GM23338 (cell line): ENCODE measurements around the gene PRR14L.
A peak's percentile ranks its signal among the peaks of the same experiment; 100 is the strongest.

Experiments used
- CREB1 ChIP-seq: fragments of 250-450 bp; sonication (Bioruptor Pico); IDR thresholded peaks from 2 replicates; pipeline ENCODE4 v1.5.0; 2020; ENCODE audit warnings: low read depth, mild to moderate bottlenecking, moderate library complexity
- EZH2 ChIP-seq: fragments of 200-600 bp; sonication (generic); IDR thresholded peaks from one replicate; pipeline ENCODE4 v1.8.0; 2017; ENCODE audit warnings: antibody characterized with exemption, mild to moderate bottlenecking, low read depth; ENCODE audit not compliant: unreplicated experiment
- EZH2phosphoT487 ChIP-seq: fragments of 200-600 bp; sonication (generic); IDR thresholded peaks from one replicate; pipeline ENCODE4 v1.8.1; 2018; ENCODE audit warnings: antibody characterized with exemption; ENCODE audit not compliant: unreplicated experiment
- JUNB ChIP-seq: IDR thresholded peaks from one replicate; pipeline ENCODE4 v1.6.1; 2016; ENCODE audit warnings: antibody characterized with exemption; ENCODE audit not compliant: unreplicated experiment
- POLR2AphosphoS5 ChIP-seq: IDR thresholded peaks from 2 replicates; pipeline ENCODE4 v1.6.1; 2016; ENCODE audit warnings: antibody characterized with exemption, low read depth
- ZNF331 ChIP-seq: fragments of 250-450 bp; sonication (Bioruptor Pico); IDR thresholded peaks from 2 replicates; pipeline ENCODE4 v1.5.0; 2020; ENCODE audit warnings: low read depth, mild to moderate bottlenecking, moderate library complexity
- TF ChIP-seq, protein P1 (sequence below), 2 experiments: fragments of 200-600 bp in 1 of 2; sonication (generic) in 1 of 2; conservative IDR thresholded peaks; 2 replicates each; pipeline versions ENCODE4 v1.5.1 to v1.6.1; 2016 to 2017; ENCODE audit warnings: antibody characterized with exemption in 2 of 2, low read depth in 2 of 2, mild to moderate bottlenecking in 2 of 2, moderate library complexity in 1 of 2
- TF ChIP-seq, protein P2 (sequence below): IDR thresholded peaks from 2 replicates; pipeline ENCODE4 v1.6.1; 2016; ENCODE audit warnings: antibody characterized with exemption

DNA sequence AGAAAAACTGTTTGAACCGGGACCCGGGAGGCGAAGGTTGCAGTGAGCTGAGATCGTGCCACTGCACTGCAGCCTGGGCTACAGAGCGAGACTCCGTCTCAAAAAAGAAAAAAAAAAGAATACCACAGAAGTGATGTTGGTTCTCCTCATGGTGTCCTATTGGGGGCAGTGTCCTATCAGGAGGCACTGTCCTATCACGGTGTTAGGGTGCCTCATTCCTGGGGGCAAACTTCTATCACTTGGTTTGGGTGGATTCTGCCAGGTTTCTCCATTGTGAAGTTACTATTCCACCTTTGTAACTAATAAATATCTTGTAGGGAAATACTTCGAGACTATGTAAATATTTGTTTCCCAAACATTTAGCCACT, 19.6 kb downstream of the PRR14L start:
- TF ChIP-seq, protein P1, sequence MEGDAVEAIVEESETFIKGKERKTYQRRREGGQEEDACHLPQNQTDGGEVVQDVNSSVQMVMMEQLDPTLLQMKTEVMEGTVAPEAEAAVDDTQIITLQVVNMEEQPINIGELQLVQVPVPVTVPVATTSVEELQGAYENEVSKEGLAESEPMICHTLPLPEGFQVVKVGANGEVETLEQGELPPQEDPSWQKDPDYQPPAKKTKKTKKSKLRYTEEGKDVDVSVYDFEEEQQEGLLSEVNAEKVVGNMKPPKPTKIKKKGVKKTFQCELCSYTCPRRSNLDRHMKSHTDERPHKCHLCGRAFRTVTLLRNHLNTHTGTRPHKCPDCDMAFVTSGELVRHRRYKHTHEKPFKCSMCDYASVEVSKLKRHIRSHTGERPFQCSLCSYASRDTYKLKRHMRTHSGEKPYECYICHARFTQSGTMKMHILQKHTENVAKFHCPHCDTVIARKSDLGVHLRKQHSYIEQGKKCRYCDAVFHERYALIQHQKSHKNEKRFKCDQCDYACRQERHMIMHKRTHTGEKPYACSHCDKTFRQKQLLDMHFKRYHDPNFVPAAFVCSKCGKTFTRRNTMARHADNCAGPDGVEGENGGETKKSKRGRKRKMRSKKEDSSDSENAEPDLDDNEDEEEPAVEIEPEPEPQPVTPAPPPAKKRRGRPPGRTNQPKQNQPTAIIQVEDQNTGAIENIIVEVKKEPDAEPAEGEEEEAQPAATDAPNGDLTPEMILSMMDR (conservative IDR thresholded peaks at IDR 0.05; ENCODE audit: low read depth in 2 of 2), result peak; percentile 53 to 68
- no peak for TF ChIP-seq POLR2AphosphoS5
- TF ChIP-seq EZH2, result no peak
- no peak for TF ChIP-seq CREB1 (CRISPR knock-in tag)
- no peak for TF ChIP-seq EZH2phosphoT487
- TF ChIP-seq ZNF331 (CRISPR knock-in tag), result no peak
- TF ChIP-seq JUNB, result no peak
- TF ChIP-seq, protein P2, sequence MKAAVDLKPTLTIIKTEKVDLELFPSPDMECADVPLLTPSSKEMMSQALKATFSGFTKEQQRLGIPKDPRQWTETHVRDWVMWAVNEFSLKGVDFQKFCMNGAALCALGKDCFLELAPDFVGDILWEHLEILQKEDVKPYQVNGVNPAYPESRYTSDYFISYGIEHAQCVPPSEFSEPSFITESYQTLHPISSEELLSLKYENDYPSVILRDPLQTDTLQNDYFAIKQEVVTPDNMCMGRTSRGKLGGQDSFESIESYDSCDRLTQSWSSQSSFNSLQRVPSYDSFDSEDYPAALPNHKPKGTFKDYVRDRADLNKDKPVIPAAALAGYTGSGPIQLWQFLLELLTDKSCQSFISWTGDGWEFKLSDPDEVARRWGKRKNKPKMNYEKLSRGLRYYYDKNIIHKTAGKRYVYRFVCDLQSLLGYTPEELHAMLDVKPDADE, result no peak
